Endothelial cell of umbilical vein (primary cell): Measurements from ENCODE around the gene NEURL1B. TPM values are rescaled to one million over a fixed set of nuclear protein-coding genes. Genes with fewer than 3 reads are reported as not detected.

Experiments used
- BruUV-seq: library from RNA; stranded (reverse); fragments of 400-500 nt; replicated peaks from 2 replicates; lab custom pipeline; 2021; lab: Mats Ljungman, UMichigan
- CTCF ChIA-PET: fragments of 300-600, 350-600 bp; sonication (Branson Sonifier 250); formaldehyde crosslinking; loops from one replicate; lab custom pipeline; 2021; ENCODE audit warnings: antibody characterized with exemption, inconsistent platforms; lab: Charles Lee
- POLR2A ChIA-PET: fragments of 300-600, 350-600 bp; sonication (Branson Sonifier 250); formaldehyde crosslinking; loops from one replicate; lab custom pipeline; 2021; ENCODE audit warnings: antibody characterized with exemption, inconsistent platforms; lab: Charles Lee
- DNase-seq: peaks from one replicate; pipeline ENCODE4 v3.0.0-alpha.2; 2011; ENCODE audit warnings: low read depth, low spot score
- FAIRE-seq: peaks from 2 replicates; lab custom pipeline; 2011; peaks lifted over from hg19 to GRCh38; lab: Jason Lieb, UNC
- H2AFZ ChIP-seq: 2 replicates; pipeline ENCODE4 v1.6.0; 2012; ENCODE audit warnings: low read depth, low read length, control low read depth, inconsistent platforms
- H3K27ac ChIP-seq: 2 replicates; pipeline ENCODE4 v1.5.1; 2011; ENCODE audit warnings: low read depth, mild to moderate bottlenecking, control low read depth, low read length, moderate library complexity; ENCODE audit not compliant: insufficient read depth
- H3K27me3 ChIP-seq, 2 experiments: 2 replicates each; pipeline versions ENCODE4 v1.6.0 to v1.6.1; 2011; ENCODE audit warnings: low read length in 2 of 2, mixed read lengths in 1 of 2; ENCODE audit not compliant: control insufficient read depth in 2 of 2, insufficient read depth in 2 of 2
- H3K36me3 ChIP-seq, 2 experiments: 2 replicates in 1 of 2; 3 replicates in 1 of 2; pipeline ENCODE4 v1.5.1; 2011; ENCODE audit warnings: low read length in 2 of 2, mild to moderate bottlenecking in 1 of 2, moderate library complexity in 1 of 2; ENCODE audit not compliant: control insufficient read depth in 2 of 2, insufficient read depth in 2 of 2; ENCODE audit errors: extremely low read depth in 1 of 2
- H3K4me1 ChIP-seq: 3 replicates; pipeline ENCODE4 v1.5.1; 2011; ENCODE audit warnings: mild to moderate bottlenecking, low read length; ENCODE audit not compliant: control insufficient read depth, insufficient read depth; ENCODE audit errors: extremely low read depth
- H3K4me2 ChIP-seq: 2 replicates; pipeline ENCODE4 v1.6.1; 2011; ENCODE audit warnings: low read length, control low read depth, mixed read lengths; ENCODE audit not compliant: insufficient read depth
- H3K4me3 ChIP-seq, 3 experiments: fragments of 200-600 bp in 1 of 3; sonication (generic), shearing (Covaris generic) in 1 of 3; replicated peaks in 1 of 3; 2 replicates each; pipeline ENCODE4 v1.5.1; 2011 to 2016; ENCODE audit warnings: control low read depth in 3 of 3, low read length in 3 of 3, mild to moderate bottlenecking in 2 of 3, inconsistent platforms in 1 of 3, low read depth in 1 of 3, moderate library complexity in 1 of 3; ENCODE audit not compliant: insufficient read depth in 1 of 3
- H3K79me2 ChIP-seq: 2 replicates; pipeline ENCODE4 v1.6.0; 2012; ENCODE audit warnings: low read length, inconsistent platforms; ENCODE audit not compliant: control insufficient read depth, insufficient read depth
- H3K9ac ChIP-seq: replicated peaks from 2 replicates; pipeline ENCODE3; 2011; ENCODE audit warnings: low read length, control low read depth; ENCODE audit not compliant: insufficient read depth; ENCODE audit errors: extremely low read depth
- H3K9me1 ChIP-seq: replicated peaks from 3 replicates; pipeline ENCODE4 v1.6.0; 2011; ENCODE audit warnings: mild to moderate bottlenecking, low read length; ENCODE audit not compliant: control insufficient read depth, insufficient read depth; ENCODE audit errors: extremely low read depth
- H3K9me3 ChIP-seq: replicated peaks from 2 replicates; pipeline ENCODE4 v1.5.1; 2012; ENCODE audit warnings: low read length, inconsistent platforms; ENCODE audit not compliant: control insufficient read depth, insufficient read depth
- H4K20me1 ChIP-seq: replicated peaks from 2 replicates; pipeline ENCODE3; 2011; ENCODE audit warnings: mild to moderate bottlenecking, low read length; ENCODE audit not compliant: control insufficient read depth, insufficient read depth; ENCODE audit errors: extremely low read depth
- EZH2 ChIP-seq: IDR thresholded peaks from 2 replicates; pipeline ENCODE4 v1.6.1; 2012; ENCODE audit warnings: borderline replicate concordance, low read depth, mild to moderate bottlenecking, moderate library complexity, low read length, inconsistent platforms; ENCODE audit not compliant: severe bottlenecking
- FOS ChIP-seq: IDR thresholded peaks from 2 replicates; pipeline ENCODE4 v1.6.1; 2011; ENCODE audit warnings: mild to moderate bottlenecking, low read length, moderate library complexity, borderline replicate concordance; ENCODE audit not compliant: insufficient read depth
- GATA2 ChIP-seq: IDR thresholded peaks from 2 replicates; pipeline ENCODE4 v1.7.0; 2011; ENCODE audit warnings: low read depth, mild to moderate bottlenecking, moderate library complexity, mixed read lengths, low read length; ENCODE audit not compliant: insufficient read length, insufficient read depth
- JUN ChIP-seq: IDR thresholded peaks from 2 replicates; pipeline ENCODE4 v1.6.1; 2011; ENCODE audit warnings: borderline replicate concordance, low read depth; ENCODE audit not compliant: insufficient read length, insufficient read depth
- MYC ChIP-seq: IDR thresholded peaks from one replicate; pipeline ENCODE4 v1.6.1; 2011; ENCODE audit warnings: mild to moderate bottlenecking, low read depth, low read length
- POLR2A ChIP-seq: IDR thresholded peaks from 2 replicates; pipeline ENCODE4 v1.6.1; 2012; ENCODE audit warnings: low read depth, mild to moderate bottlenecking, control low read depth, low read length
- POLR2AphosphoS5 ChIP-seq: IDR thresholded peaks from 2 replicates; pipeline ENCODE4 v1.6.1; 2012; ENCODE audit warnings: low read depth, mild to moderate bottlenecking, control low read depth, low read length, moderate library complexity; ENCODE audit not compliant: insufficient read depth
- dilution Hi-C: fragments of 300-500 bp; cut with MboI; formaldehyde crosslinking; loops from one replicate; pipeline ENCODE4 v1.15.0; 2019; ENCODE audit warnings: low sequenced_read_pairs; ENCODE audit not compliant: extremely low pct_ligation_motif_present
- intact Hi-C: fragments of 100-400 bp; cut with micrococcal nuclease; formaldehyde crosslinking; loops from one replicate; pipeline ENCODE4 v1.10.0; 2022
- polyA plus RNA-seq, 4 experiments: library from polyadenylated mRNA; depleted of rRNA in 3 of 4; stranded (reverse) in 3 of 4; unstranded in 1 of 4; fragments of >200 nt; gene quantifications; 2 replicates each; pipeline versions ENCODE4 v1.2.1 to v1.2.3, GENCODE V29; 2011 to 2012; ENCODE audit warnings: missing spikeins in 1 of 4
- total RNA-seq: library from RNA; stranded (reverse); gene quantifications from 2 replicates; pipeline ENCODE4 v1.2.3, GENCODE V29; 2021
- TF ChIP-seq, protein P1 (sequence below), 2 donors: IDR thresholded peaks; 1 replicate in 1 of 2; 2 replicates in 1 of 2; pipeline ENCODE4 v1.5.1; 2011; ENCODE audit warnings: low read length in 2 of 2, mild to moderate bottlenecking in 2 of 2, moderate library complexity in 2 of 2, control low read depth in 1 of 2, inconsistent platforms in 1 of 2, low read depth in 1 of 2; ENCODE audit not compliant: insufficient read depth in 1 of 2; ENCODE audit errors: extremely low read depth in 1 of 2
- TF ChIP-seq, protein P2 (sequence below): IDR thresholded peaks from 2 replicates; pipeline ENCODE4 v1.6.1; 2011; ENCODE audit not compliant: insufficient read depth, insufficient read length

Gene NEURL1B
- total and polyA plus RNA-seq, 2 donors (not counting 3 experiments of a cell fraction or from before 2014, with no cell fraction given), result 0.44 to 1.6 TPM

DNA sequence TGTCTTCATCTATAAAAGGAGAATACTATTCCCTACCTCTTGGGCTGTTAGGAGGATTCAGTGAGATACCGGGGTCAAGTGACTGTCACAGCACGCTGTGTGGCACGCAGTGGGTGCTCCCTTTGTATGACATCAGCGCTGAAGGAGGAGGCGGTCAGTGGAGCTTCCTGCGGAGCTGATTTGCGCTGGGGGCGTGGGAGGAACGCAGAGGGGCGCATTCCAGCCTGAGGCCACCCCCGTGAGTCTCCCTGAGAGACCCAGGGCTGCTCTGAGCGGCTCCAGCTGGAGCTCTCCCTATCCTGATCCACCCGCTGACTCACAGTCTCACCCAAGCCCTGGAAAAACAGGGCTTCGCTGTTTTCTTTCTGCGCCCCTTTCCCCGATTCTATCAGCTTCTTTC is 24.3 kb upstream of the NEURL1B start:
- FAIRE-seq (no peak), DNase-seq (no peak)
- no peaks in the 10 kb centered on the region for H4K20me1 ChIP-seq
- no peaks in the 10 kb centered on the region for H3K9me1 ChIP-seq
- H2AFZ ChIP-seq, result no peak overlapping the region
- dilution Hi-C loops, result no loop called here
- H3K79me2 ChIP-seq, result no peaks in the 10 kb centered on the region
- POLR2A ChIA-PET, result no interaction called here
- no TSS peak for BruUV-seq
- H3K9me3 ChIP-seq, result no peaks in the 10 kb centered on the region
- no peaks in the 10 kb centered on the region for H3K36me3 ChIP-seq
- H3K4me1 ChIP-seq, result no peaks in the 10 kb centered on the region
- no peak overlapping the region for H3K4me2 ChIP-seq
- no peak overlapping the region for H3K4me3 ChIP-seq
- TF ChIP-seq, protein P1, sequence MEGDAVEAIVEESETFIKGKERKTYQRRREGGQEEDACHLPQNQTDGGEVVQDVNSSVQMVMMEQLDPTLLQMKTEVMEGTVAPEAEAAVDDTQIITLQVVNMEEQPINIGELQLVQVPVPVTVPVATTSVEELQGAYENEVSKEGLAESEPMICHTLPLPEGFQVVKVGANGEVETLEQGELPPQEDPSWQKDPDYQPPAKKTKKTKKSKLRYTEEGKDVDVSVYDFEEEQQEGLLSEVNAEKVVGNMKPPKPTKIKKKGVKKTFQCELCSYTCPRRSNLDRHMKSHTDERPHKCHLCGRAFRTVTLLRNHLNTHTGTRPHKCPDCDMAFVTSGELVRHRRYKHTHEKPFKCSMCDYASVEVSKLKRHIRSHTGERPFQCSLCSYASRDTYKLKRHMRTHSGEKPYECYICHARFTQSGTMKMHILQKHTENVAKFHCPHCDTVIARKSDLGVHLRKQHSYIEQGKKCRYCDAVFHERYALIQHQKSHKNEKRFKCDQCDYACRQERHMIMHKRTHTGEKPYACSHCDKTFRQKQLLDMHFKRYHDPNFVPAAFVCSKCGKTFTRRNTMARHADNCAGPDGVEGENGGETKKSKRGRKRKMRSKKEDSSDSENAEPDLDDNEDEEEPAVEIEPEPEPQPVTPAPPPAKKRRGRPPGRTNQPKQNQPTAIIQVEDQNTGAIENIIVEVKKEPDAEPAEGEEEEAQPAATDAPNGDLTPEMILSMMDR (IDR thresholded peaks at IDR 0.05; ENCODE audit: extremely low read depth in 1 of 2, insufficient read depth in 1 of 2, low read depth in 1 of 2, low read length in 2 of 2), result no peak
- TF ChIP-seq POLR2A (no peak), FOS (no peak), JUN (no peak), POLR2AphosphoS5 (no peak), MYC (no peak), GATA2 (no peak), EZH2 (no peak)
- TF ChIP-seq, protein P2, sequence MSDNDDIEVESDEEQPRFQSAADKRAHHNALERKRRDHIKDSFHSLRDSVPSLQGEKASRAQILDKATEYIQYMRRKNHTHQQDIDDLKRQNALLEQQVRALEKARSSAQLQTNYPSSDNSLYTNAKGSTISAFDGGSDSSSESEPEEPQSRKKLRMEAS, result no peak
- H3K27me3 ChIP-seq, result peaks cover 2% of the 10 kb centered on the region in 2 experiments
- H3K9ac ChIP-seq, result no peak overlapping the region
- no peak overlapping the region for H3K27ac ChIP-seq
- intact Hi-C loops, result no loop called here
- CTCF ChIA-PET, result no interaction called here
